PFSK-1 (cell line): Measurements from ENCODE around the gene RBP4.

ENCODE experiments used
- FOXP2 ChIP-seq: optimal IDR thresholded peaks from 2 replicates; pipeline ENCODE3; 2011; ENCODE audit warnings: borderline replicate concordance, control low read depth, inconsistent platforms; ENCODE audit not compliant: insufficient read depth; ENCODE audit errors: extremely low read length, extremely low read depth
- POLR2AphosphoS5 ChIP-seq: IDR thresholded peaks from 2 replicates; pipeline ENCODE4 v1.6.1; 2012; ENCODE audit warnings: low read depth, mild to moderate bottlenecking, control low read depth, low read length, moderate library complexity
- REST ChIP-seq, 2 experiments: IDR thresholded peaks; 2 replicates each; pipeline versions ENCODE4 v1.6.1 to v1.8.0; 2011 to 2012; ENCODE audit warnings: low read depth in 2 of 2, low read length in 2 of 2, control low read depth in 1 of 2, inconsistent platforms in 1 of 2, mild to moderate bottlenecking in 1 of 2, moderate library complexity in 1 of 2; ENCODE audit not compliant: insufficient read depth in 1 of 2
- SIN3A ChIP-seq: IDR thresholded peaks from 2 replicates; pipeline ENCODE4 v1.6.1; 2012; ENCODE audit warnings: mild to moderate bottlenecking, low read length, moderate library complexity, borderline replicate concordance; ENCODE audit not compliant: insufficient read depth
- TAF1 ChIP-seq: IDR thresholded peaks from 2 replicates; pipeline ENCODE4 v1.6.1; 2012; ENCODE audit warnings: low read length, control low read depth, borderline replicate concordance; ENCODE audit not compliant: insufficient read depth

RBP4 gene

GRCh38 chr10:93548376-93549071 is 52.5 kb downstream of the RBP4 start:
- no peak for TF ChIP-seq POLR2AphosphoS5
- no peak for TF ChIP-seq REST (IDR thresholded peaks at IDR 0.05; ENCODE audit: insufficient read depth in 1 of 2, low read depth in 2 of 2, low read length in 2 of 2)
- no peak for TF ChIP-seq FOXP2
- no peak for TF ChIP-seq TAF1
- TF ChIP-seq SIN3A: no peak

DNA sequence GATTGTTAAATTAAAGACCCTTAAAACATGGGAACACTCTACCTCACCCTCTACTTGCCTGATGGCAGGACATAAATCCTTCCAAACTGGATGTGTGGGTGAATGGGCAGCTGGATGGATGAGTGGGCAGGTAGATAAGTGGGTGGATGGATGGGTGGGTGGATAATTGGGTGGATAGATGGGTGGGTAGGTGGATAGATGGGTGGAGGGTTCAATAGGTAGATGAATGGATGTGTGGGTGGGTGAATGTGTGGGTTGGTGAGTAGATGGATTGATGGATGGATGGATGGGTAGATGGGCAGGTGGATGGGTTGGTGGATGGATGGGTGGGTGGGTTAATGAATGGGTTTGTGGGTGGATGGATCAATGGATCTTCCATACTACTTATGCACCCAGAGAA is 53.5 kb downstream of the RBP4 start:
- TF ChIP-seq FOXP2: no peak
- TF ChIP-seq REST (IDR thresholded peaks at IDR 0.05; ENCODE audit: insufficient read depth in 1 of 2, low read depth in 2 of 2, low read length in 2 of 2): no peak

DNA sequence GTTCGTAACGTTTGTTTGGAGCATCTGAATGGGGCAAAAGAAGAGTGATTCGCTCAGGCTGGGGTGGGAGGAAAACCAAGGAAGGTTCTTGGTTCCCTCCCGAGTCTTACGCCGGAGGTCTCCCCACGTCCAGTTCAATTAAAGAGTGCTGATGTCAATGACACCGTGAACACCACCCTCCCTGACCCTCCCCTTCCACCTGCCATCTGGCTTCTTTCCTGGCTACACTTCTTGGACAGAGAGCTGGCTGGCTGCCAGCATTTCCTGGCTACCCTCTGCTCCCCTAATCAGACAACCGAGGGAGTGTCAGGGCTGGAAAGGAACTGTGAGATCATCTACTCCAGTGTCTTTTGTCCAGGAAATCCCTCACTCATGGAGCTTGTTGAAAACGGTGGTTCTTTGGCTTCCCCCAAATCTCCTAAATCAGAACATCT is 58.7 kb downstream of the RBP4 start:
- TF ChIP-seq TAF1 (no peak), SIN3A (no peak), REST (IDR thresholded peaks at IDR 0.05; ENCODE audit: insufficient read depth in 1 of 2, low read depth in 2 of 2, low read length in 2 of 2) (peak in 1 of 2 experiments; percentile 53; a peak in 1 of 4 replicates), POLR2AphosphoS5 (no peak), FOXP2 (no peak)
